Natural killer cell (primary cell): ENCODE results near the gene IL15. TPM values are rescaled to one million over a fixed set of nuclear protein-coding genes. Genes with fewer than 3 reads are reported as not detected.

Experiments used
- ATAC-seq, 3 donors: fragments of 150-1000 bp in 2 of 3; fragments of 200-7000 bp in 1 of 3; cut with Tn5 transposase; 1 replicate in 1 of 3; 2 replicates in 2 of 3; pipeline ENCODE4 v1.10.0; 2021; ENCODE audit warnings: mild to moderate bottlenecking in 2 of 3, moderate library complexity in 2 of 3
- DNase-seq, 2 donors: peaks; one replicate each; pipeline versions ENCODE4 v3.0.0 to v3.0.0-alpha.2; 2013 to 2021; ENCODE audit warnings: mixed read lengths in 1 of 2
- H3K27ac ChIP-seq: one replicate; pipeline ENCODE4 v1.5.1; 2013; ENCODE audit warnings: mild to moderate bottlenecking, low read length
- H3K27me3 ChIP-seq: one replicate; pipeline ENCODE4 v1.6.1; 2013; ENCODE audit warnings: low read length; ENCODE audit not compliant: control insufficient read depth, insufficient read depth
- H3K36me3 ChIP-seq: one replicate; pipeline ENCODE4 v1.6.1; 2013; ENCODE audit warnings: low read length; ENCODE audit not compliant: control insufficient read depth, insufficient read depth
- H3K4me1 ChIP-seq: one replicate; pipeline ENCODE4 v1.6.1; 2013; ENCODE audit warnings: low read length; ENCODE audit not compliant: control insufficient read depth, insufficient read depth
- H3K4me3 ChIP-seq: one replicate; pipeline ENCODE4 v1.5.1; 2013; ENCODE audit warnings: low read length
- H3K9me3 ChIP-seq: one replicate; pipeline ENCODE4 v1.6.1; 2013; ENCODE audit warnings: low read length; ENCODE audit not compliant: control insufficient read depth, insufficient read depth
- H3K27ac Mint-ChIP-seq, 2 donors: one replicate each; pipeline ENCODE4 v1.8.0; 2022; ENCODE audit warnings: mild to moderate bottlenecking in 2 of 2, mixed read lengths in 2 of 2, moderate library complexity in 1 of 2
- H3K27me3 Mint-ChIP-seq, 2 donors: one replicate each; pipeline ENCODE4 v1.8.0; 2022; ENCODE audit warnings: low read depth in 2 of 2, mixed read lengths in 2 of 2
- H3K36me3 Mint-ChIP-seq: one replicate; pipeline ENCODE4 v1.8.0; 2022; ENCODE audit warnings: mixed read lengths
- H3K4me1 Mint-ChIP-seq, 2 donors: one replicate each; pipeline ENCODE4 v1.8.0; 2022; ENCODE audit warnings: mixed read lengths in 2 of 2
- H3K4me3 Mint-ChIP-seq: one replicate; pipeline ENCODE4 v1.8.0; 2022; ENCODE audit warnings: mild to moderate bottlenecking, moderate library complexity, mixed read lengths
- H3K9me3 Mint-ChIP-seq, 2 donors: one replicate each; pipeline ENCODE4 v1.8.0; 2022; ENCODE audit warnings: mixed read lengths in 2 of 2
- WGBS: methylation state at CpG from one replicate; pipeline ENCODE4 v1.1.7; 2013; ENCODE audit warnings: missing lambda C conversion rate; ENCODE audit not compliant: insufficient coverage; 5-methylcytosine and 5-hydroxymethylcytosine counted together
- intact Hi-C: fragments of 100-400 bp; cut with micrococcal nuclease; formaldehyde crosslinking; loops from one replicate; pipeline ENCODE4 v1.14.2; 2022
- total RNA-seq, 4 donors: library from RNA; stranded (reverse); fragments of 120-200 nt in 1 of 4; gene quantifications; one replicate each; pipeline versions ENCODE4 v1.2.3 to v1.2.4, GENCODE V29; 2013 to 2022
- TF ChIP-seq, protein P1 (sequence below): fragments of 200-600 bp; IDR thresholded peaks from one replicate; pipeline ENCODE4 v1.8.0; 2022; ENCODE audit warnings: antibody characterized with exemption

The IL15 gene
- total RNA-seq, 3 donors from 2014 or later (not counting 1 experiment from before 2014, with no cell fraction given): 6.0 to 8.1 (median 7.8) TPM

DNA sequence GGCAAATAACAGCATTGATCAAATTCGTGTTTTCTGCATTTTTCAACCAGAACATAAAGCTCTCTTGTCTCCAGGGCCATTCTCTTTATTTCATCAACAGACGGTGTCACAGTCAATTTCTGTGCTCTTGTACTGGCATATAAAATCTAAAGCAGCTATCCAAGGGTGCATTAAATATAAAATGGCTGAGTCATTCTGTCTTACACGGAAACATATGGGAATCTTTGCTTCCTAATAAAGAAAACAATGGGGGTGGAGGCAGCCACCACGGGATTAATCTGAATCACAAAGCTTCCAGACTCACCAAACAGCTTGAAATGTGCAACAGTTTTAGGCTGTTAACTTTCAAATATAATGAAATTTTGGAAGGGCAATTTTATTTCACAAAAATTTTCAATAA, 132.6 kb downstream of the IL15 start:
- H3K9me3 ChIP-seq: no peaks in the 10 kb centered on the region
- no peaks in the 10 kb centered on the region for H3K27me3 ChIP-seq
- no peaks in the 10 kb centered on the region for H3K36me3 Mint-ChIP-seq
- no peak overlapping the region for H3K27ac ChIP-seq
- H3K27me3 Mint-ChIP-seq: no peaks in the 10 kb centered on the region
- H3K27ac Mint-ChIP-seq: no peak overlapping the region
- H3K9me3 Mint-ChIP-seq: peaks cover 0 to 5% of the 10 kb centered on the region in 2 donors
- H3K4me3 ChIP-seq: no peak overlapping the region
- H3K4me3 Mint-ChIP-seq: no peak overlapping the region
- ATAC-seq (no peak), DNase-seq (no peak)
- intact Hi-C loops: no loop called here
- TF ChIP-seq, protein P1, sequence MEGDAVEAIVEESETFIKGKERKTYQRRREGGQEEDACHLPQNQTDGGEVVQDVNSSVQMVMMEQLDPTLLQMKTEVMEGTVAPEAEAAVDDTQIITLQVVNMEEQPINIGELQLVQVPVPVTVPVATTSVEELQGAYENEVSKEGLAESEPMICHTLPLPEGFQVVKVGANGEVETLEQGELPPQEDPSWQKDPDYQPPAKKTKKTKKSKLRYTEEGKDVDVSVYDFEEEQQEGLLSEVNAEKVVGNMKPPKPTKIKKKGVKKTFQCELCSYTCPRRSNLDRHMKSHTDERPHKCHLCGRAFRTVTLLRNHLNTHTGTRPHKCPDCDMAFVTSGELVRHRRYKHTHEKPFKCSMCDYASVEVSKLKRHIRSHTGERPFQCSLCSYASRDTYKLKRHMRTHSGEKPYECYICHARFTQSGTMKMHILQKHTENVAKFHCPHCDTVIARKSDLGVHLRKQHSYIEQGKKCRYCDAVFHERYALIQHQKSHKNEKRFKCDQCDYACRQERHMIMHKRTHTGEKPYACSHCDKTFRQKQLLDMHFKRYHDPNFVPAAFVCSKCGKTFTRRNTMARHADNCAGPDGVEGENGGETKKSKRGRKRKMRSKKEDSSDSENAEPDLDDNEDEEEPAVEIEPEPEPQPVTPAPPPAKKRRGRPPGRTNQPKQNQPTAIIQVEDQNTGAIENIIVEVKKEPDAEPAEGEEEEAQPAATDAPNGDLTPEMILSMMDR: no peak
- H3K4me1 ChIP-seq: no peaks in the 10 kb centered on the region
- peaks cover 16 to 24% of the 10 kb centered on the region in 2 donors for H3K4me1 Mint-ChIP-seq
- no peaks in the 10 kb centered on the region for H3K36me3 ChIP-seq
- 55% methylated on average over 4 of the region's 4 CpGs for WGBS

DNA sequence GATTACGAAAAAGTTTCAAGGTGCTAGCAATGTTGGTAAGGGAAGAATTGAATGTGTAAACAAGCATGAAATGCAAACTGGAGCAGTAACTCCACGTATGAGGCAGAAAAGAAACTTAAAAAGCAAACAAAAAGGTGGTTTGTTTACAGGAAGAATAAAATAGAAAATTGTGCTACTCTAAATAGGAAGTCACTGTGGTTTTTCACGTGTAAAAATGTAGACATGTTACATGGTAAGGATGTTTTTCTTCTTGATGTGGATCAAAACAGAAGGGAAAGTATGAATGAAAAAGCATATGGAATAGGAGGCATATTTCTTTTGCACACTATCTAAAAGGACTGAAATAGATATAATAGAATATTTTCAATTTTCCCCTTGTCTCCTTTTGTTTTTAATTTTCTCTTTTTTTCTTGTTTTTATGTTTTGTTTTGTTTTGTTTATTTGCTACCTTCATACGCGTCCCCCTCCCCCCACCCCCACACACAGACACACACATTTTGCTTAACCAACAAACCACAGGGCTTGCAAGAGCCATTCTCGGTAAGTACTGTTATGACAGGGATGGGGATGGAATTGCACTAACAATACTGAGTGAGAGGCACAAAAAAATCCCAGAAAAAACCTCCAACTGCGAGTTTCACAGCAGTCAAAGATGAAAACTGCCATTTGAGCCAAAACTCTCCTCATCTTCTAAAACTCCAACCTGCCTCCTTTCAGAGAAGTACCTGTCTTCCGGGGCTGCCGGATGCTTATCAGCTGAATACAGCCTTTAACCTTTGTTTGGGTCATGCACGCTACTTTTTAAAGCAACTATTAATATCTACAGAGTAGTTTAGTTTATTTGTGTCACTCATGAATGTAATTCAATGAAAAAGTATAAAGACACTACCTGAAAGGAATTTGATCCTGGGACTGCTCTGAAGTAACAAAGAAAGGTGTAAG, 135.8 kb downstream of the IL15 start:
- H3K27ac Mint-ChIP-seq: peak overlapping the region; percentile 5 to 21
- WGBS: 45% methylated on average over 6 of the region's 10 CpGs
- no peak overlapping the region for H3K4me3 ChIP-seq

DNA sequence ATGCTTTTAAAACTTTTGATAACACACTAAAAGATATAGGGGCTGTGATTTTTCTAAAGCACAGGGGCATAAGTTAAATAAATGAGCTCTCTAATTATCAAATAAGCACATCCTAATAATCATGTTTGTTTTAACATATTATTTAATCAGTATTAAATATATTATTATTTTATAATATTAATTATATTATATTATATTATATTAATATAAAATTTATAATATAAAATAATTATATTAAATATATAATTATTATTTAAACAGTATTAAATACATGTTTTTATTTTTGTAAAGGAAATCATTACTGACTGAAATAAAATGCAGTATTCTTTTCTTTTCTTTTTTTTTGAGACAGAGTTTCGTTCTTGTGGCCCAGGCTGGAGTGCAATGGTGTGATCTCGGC, 136.5 kb downstream of the IL15 start:
- Mint-ChIP-seq H3K27me3 (no peaks in the 10 kb centered on the region), H3K36me3 (no peaks in the 10 kb centered on the region), H3K9me3 (no peaks in the 10 kb centered on the region), H3K27ac (no peak overlapping the region), H3K4me1 (peaks cover 16 to 24% of the 10 kb centered on the region in 2 donors), H3K4me3 (no peak overlapping the region)
- DNase-seq (no peak), ATAC-seq (no peak)
- intact Hi-C loops: no loop called here
- Histone ChIP-seq H3K27me3 (no peaks in the 10 kb centered on the region), H3K27ac (no peak overlapping the region), H3K4me1 (no peaks in the 10 kb centered on the region), H3K9me3 (no peaks in the 10 kb centered on the region), H3K36me3 (no peaks in the 10 kb centered on the region), H3K4me3 (no peak overlapping the region)
- 88% methylated on average over 2 of the region's 2 CpGs for WGBS
- TF ChIP-seq, protein P1: no peak

More for the DNA sequence above, 135.8 kb downstream of the IL15 start:
- Mint-ChIP-seq H3K36me3 (no peaks in the 10 kb centered on the region), H3K4me3 (peak overlapping the region; percentile 31), H3K27me3 (no peaks in the 10 kb centered on the region), H3K9me3 (no peaks in the 10 kb centered on the region), H3K4me1 (peaks cover 16 to 24% of the 10 kb centered on the region in 2 donors)
- Histone ChIP-seq H3K4me1 (no peaks in the 10 kb centered on the region), H3K36me3 (no peaks in the 10 kb centered on the region), H3K27me3 (no peaks in the 10 kb centered on the region), H3K9me3 (no peaks in the 10 kb centered on the region), H3K27ac (no peak overlapping the region)
- intact Hi-C loops: no loop called here
- TF ChIP-seq, protein P1: no peak
- no peak for ATAC-seq
- peak in 1 of 2 donors; percentile 3 for DNase-seq
